ENCODE measurements around the gene AMELY. TPM values are rescaled to one million over a fixed set of nuclear protein-coding genes. Genes with fewer than 3 reads are reported as not detected.

AMELY gene, protein sequence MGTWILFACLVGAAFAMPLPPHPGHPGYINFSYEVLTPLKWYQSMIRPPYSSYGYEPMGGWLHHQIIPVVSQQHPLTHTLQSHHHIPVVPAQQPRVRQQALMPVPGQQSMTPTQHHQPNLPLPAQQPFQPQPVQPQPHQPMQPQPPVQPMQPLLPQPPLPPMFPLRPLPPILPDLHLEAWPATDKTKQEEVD
- total RNA-seq: not detected

DNA sequence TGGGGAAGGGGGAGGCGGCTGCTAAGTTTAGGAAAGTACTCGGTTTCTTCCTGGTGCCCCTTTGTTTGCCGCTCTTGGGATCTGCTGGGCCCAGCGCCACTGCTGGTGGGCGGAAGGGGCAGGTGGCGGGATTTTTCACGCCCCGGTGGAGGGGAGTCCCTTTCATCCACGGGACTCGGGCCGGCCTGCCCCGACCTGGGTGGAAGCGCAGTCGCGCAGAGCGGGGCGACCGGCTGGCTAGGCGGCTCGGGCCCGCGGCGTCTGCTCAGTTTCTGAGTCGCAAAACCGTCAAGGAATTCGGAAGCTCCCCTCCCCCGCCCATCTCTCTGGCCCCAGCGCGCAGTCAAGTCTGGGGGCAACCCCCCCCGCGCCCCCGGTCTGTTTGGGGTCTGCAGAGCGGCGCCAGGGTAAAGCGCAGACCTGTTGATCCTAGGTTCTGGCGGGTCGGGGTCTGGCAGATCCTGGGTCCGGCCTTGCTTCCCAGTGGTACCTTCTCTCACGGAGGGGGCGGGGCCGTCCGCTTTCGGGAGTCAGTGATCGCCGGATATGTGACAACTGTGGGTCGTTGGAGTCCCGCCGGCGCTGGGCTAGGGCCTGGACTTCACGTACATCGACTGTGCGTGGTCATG lies at the start of gene AMELY:
AMELY (minus strand) TSS at position 500 of the 629 bp plus-strand sequence. CDS start 39,144 bp downstream, outside the sequence.
- Histone ChIP-seq H3K9me3 (no peaks in the 10 kb centered on the region), H3K4me3 (no peak within 1 kb of the TSS), H3K27me3 (no peaks in the 10 kb centered on the region), H3K36me3 (no peaks in the 10 kb centered on the region), H3K4me1 (no peaks in the 10 kb centered on the region), H3K27ac (no peak within 1 kb of the TSS)
- TF ChIP-seq, protein P1, sequence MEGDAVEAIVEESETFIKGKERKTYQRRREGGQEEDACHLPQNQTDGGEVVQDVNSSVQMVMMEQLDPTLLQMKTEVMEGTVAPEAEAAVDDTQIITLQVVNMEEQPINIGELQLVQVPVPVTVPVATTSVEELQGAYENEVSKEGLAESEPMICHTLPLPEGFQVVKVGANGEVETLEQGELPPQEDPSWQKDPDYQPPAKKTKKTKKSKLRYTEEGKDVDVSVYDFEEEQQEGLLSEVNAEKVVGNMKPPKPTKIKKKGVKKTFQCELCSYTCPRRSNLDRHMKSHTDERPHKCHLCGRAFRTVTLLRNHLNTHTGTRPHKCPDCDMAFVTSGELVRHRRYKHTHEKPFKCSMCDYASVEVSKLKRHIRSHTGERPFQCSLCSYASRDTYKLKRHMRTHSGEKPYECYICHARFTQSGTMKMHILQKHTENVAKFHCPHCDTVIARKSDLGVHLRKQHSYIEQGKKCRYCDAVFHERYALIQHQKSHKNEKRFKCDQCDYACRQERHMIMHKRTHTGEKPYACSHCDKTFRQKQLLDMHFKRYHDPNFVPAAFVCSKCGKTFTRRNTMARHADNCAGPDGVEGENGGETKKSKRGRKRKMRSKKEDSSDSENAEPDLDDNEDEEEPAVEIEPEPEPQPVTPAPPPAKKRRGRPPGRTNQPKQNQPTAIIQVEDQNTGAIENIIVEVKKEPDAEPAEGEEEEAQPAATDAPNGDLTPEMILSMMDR (IDR thresholded peaks at IDR 0.05): no peak
- TF ChIP-seq POLR2A (IDR thresholded peaks at IDR 0.05) (no peak), POLR2AphosphoS5 (IDR thresholded peaks at IDR 0.05; ENCODE audit: insufficient read depth in 1 of 2, low read depth in 1 of 2) (no peak)
- intact Hi-C loops (cut with DNase I): no loop called here
- DNase-seq (ENCODE audit: extremely low spot score in 2 of 2): no peak

DNA sequence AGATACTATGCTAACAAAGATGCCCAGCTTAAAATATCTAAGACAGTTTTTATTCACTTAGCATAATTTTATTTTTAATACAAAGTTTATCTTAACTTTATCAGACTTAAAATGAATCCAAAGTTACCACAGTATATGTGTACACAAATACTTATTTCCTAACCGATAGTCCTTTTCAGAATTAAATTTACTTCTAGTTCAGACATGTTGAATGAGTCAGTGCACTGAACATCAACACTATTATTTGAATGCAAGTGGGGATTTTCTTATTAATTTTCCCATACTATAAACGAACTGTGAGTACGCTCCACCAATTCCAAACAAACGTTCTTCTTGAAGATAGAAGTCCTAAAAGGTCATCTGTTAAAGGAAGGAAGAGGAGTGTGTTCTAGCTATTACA lies 38.4 kb upstream of the AMELY start:
- intact Hi-C loops (cut with DNase I): no loop called here
- TF ChIP-seq, protein P1 (IDR thresholded peaks at IDR 0.05): no peak
- TF ChIP-seq POLR2A (IDR thresholded peaks at IDR 0.05): no peak
- TF ChIP-seq POLR2AphosphoS5 (IDR thresholded peaks at IDR 0.05; ENCODE audit: insufficient read depth in 1 of 2, low read depth in 1 of 2): no peak
- H3K4me3 ChIP-seq: no peak overlapping the region
- no peaks in the 10 kb centered on the region for H3K9me3 ChIP-seq
- H3K27ac ChIP-seq: no peak overlapping the region
- DNase-seq (ENCODE audit: extremely low spot score in 2 of 2): no peak
- no peaks in the 10 kb centered on the region for H3K27me3 ChIP-seq
- no peaks in the 10 kb centered on the region for H3K4me1 ChIP-seq
- H3K36me3 ChIP-seq: no peaks in the 10 kb centered on the region

DNA sequence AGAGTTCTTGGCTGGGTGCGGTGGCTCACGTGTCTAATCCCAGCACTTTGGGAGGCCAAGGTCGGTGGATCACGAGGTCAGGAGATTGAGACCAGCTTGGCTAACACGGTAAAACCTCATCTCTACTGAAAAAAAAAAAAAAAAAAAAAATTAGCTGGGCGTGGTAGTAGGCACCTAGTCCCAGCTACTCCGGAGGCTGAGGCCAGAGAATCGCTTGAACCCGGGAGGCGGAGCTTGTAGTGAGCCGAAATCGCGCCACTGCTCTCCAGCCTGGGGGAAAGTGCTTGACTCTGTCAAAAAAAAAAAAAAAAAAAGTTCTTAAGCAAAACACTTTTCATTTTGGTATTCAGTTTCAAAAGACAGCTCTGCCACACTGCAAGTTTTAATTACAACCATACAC lies 36.8 kb upstream of the AMELY start:
- Histone ChIP-seq H3K9me3 (no peaks in the 10 kb centered on the region), H3K36me3 (no peaks in the 10 kb centered on the region), H3K27ac (no peak overlapping the region), H3K4me3 (no peak overlapping the region), H3K4me1 (no peaks in the 10 kb centered on the region), H3K27me3 (no peaks in the 10 kb centered on the region)
- intact Hi-C loops (cut with DNase I): no loop called here
- TF ChIP-seq POLR2AphosphoS5 (IDR thresholded peaks at IDR 0.05; ENCODE audit: insufficient read depth in 1 of 2, low read depth in 1 of 2) (no peak), POLR2A (IDR thresholded peaks at IDR 0.05) (no peak)
- TF ChIP-seq, protein P1 (IDR thresholded peaks at IDR 0.05): no peak
- no peak for DNase-seq (ENCODE audit: extremely low spot score in 2 of 2)

DNA sequence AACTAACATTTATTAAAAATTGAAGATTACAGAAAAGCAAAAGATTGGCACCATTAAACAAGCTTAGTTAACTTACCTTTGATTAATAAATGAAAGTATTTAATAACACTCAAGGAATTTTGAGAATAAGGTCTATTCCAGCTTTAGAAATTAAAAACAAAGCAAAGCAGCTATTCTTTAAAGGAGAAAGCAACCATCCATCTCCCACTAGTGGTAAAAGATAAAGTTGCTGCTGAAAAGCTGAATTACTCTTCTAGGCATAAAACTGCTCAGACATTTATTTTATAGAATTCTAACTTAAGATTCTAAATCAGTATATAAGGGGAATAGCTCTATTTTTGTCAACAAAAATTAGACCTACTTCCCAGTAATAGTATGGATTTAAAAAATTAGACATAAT lies 36.1 kb upstream of the AMELY start:
- Histone ChIP-seq H3K9me3 (no peaks in the 10 kb centered on the region), H3K27ac (no peak overlapping the region), H3K4me1 (no peaks in the 10 kb centered on the region), H3K27me3 (no peaks in the 10 kb centered on the region), H3K4me3 (no peak overlapping the region), H3K36me3 (no peaks in the 10 kb centered on the region)
- intact Hi-C loops (cut with DNase I): no loop called here
- no peak for DNase-seq (ENCODE audit: extremely low spot score in 2 of 2)
- TF ChIP-seq, protein P1 (IDR thresholded peaks at IDR 0.05): no peak
- TF ChIP-seq POLR2A (IDR thresholded peaks at IDR 0.05) (no peak), POLR2AphosphoS5 (IDR thresholded peaks at IDR 0.05; ENCODE audit: insufficient read depth in 1 of 2, low read depth in 1 of 2) (no peak)

DNA sequence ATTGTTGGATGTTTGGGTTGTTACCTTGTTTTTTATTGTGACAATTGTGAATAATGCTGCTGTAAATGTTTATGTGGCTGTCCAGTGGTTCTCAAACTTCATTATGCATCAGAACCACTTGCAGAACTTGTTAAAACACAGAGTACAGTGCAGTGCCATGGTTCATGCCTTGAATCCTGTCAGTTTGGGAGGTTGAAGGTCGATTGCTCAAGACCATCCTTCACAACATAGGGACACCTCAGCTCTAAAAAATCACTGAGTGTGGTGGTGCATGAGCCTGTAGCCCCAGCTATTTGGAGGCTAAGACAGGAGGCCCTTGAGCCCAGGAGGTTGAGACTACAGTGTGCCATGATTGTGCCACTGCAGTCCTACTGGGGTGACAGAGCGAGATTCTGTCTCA lies 23.9 kb upstream of the AMELY start:
- TF ChIP-seq, protein P1 (IDR thresholded peaks at IDR 0.05): no peak
- no peak for TF ChIP-seq POLR2A (IDR thresholded peaks at IDR 0.05)
- DNase-seq (ENCODE audit: extremely low spot score in 2 of 2): no peak
- intact Hi-C loops (cut with DNase I): no loop called here
- Histone ChIP-seq H3K4me3 (no peak overlapping the region), H3K36me3 (no peaks in the 10 kb centered on the region), H3K4me1 (no peaks in the 10 kb centered on the region), H3K27ac (no peak overlapping the region), H3K9me3 (no peaks in the 10 kb centered on the region), H3K27me3 (no peaks in the 10 kb centered on the region)
